Activated effector memory CD4-positive, alpha-beta T cell treated with Interleukin-2 at 50 U/mL for 16 hours (primary cell): Measurements from ENCODE around the gene GLG1.
A peak's percentile ranks its signal among the peaks of the same experiment; 100 is the strongest.
"Not testable (repeated sequence)": the region's sequence is repeated elsewhere in the genome, so short reads cannot be mapped to it uniquely, and the experiment has no call there.

ENCODE experiments used
- DNase-seq: peaks from one replicate; pipeline ENCODE4 v3.0.0-alpha.2; 2020

GLG1 gene

GRCh38 chr16:74606521-74607309, at the start of gene GLG1:
Gene GLG1 (minus strand): TSS chr16:74607114. CDS start chr16:74607094, 20 bp downstream.
- DNase-seq = peak; percentile 87

- no peak for DNase-seq
Measured at GRCh38 chr16:74654536-74655050, 47.7 kb upstream of the GLG1 start.

- DNase-seq = not testable (repeated sequence)
Measured at GRCh38 chr16:74652883-74653282, 46.0 kb upstream of the GLG1 start.

- no peak for DNase-seq
Measured at GRCh38 chr16:74652249-74652648, 45.3 kb upstream of the GLG1 start.

- DNase-seq = no peak
Measured at GRCh38 chr16:74651841-74652240, 44.9 kb upstream of the GLG1 start.

GRCh38 chr16:74650966-74651567, 44.2 kb upstream of the GLG1 start:
- no peak for DNase-seq

GRCh38 chr16:74649839-74650504, 43.1 kb upstream of the GLG1 start:
- no peak for DNase-seq

- no peak for DNase-seq
Measured at GRCh38 chr16:74641969-74642368, 35.1 kb upstream of the GLG1 start.

GRCh38 chr16:74637742-74638453, 31.0 kb upstream of the GLG1 start:
- DNase-seq = no peak

- no peak for DNase-seq
Measured at GRCh38 chr16:74635303-74635702, 28.4 kb upstream of the GLG1 start.

- no peak for DNase-seq
Measured at GRCh38 chr16:74633686-74634085, 26.8 kb upstream of the GLG1 start.

GRCh38 chr16:74627506-74628220, 20.7 kb upstream of the GLG1 start:
- DNase-seq = no peak

GRCh38 chr16:74626741-74627416, 20.0 kb upstream of the GLG1 start:
- no peak for DNase-seq

- DNase-seq = no peak
Measured at GRCh38 chr16:74625500-74626350, 18.8 kb upstream of the GLG1 start.

GRCh38 chr16:74623839-74624235, 16.9 kb upstream of the GLG1 start:
- DNase-seq = no peak

- DNase-seq = no peak
Measured at GRCh38 chr16:74623214-74623838, 16.4 kb upstream of the GLG1 start.

- DNase-seq = no peak
Measured at GRCh38 chr16:74622005-74622404, 15.1 kb upstream of the GLG1 start.

GRCh38 chr16:74617206-74617788, 10.4 kb upstream of the GLG1 start:
- DNase-seq = no peak

GRCh38 chr16:74611721-74612120, 4.8 kb upstream of the GLG1 start:
- DNase-seq = no peak

GRCh38 chr16:74608944-74609343, 2.0 kb upstream of the GLG1 start:
- DNase-seq = peak; percentile 41
